ENCODE data around the gene BMPER.

DNA sequence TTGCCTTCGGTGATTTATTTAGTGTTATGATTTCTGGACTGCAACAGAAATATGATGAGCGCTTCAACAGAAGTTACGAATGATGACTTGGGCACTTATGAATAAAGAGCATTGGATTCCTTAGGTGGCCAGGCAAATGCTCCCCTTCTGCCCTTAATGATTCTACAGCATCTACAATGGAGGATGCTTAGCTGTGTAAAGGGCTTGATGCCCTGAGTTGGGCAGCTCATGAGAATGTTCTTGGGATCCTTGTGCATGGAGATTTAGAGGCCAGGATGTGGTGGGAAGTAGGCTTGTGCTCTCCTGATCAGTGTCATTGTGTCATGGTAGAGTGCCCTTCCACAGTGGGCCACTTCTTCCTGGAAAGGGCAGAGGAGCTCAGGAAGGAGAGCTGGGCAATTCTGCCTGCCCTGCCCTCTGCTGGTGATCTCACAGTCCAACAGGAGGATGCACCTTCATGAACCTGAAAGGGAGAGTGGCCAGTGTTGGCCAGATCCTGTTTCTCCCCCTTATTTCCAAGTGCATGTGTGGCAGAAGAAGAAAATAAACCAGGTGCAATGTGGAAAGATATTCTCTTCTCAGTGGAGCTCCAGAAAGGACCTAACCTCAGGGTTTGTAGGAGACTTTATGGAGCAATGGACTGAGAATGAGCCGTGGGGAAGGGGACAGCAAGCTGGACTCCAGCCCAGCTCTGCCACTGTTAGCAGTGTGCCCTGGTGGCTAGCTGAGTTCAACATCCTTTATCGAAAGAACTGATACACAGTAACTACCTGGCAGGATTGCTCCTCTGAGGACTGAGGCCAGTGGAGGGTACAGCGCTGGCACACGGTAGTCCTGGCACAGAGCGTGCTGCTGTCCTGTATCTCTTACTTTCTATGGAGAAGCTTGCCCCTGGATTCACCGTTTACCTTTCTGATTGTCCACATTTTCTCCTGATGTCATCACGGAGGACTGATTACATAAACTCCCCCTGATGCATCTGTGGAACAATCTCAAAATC is 182.9 kb downstream of the BMPER start:
- TF ChIP-seq POLR2A (IDR thresholded peaks at IDR 0.05): no peak
- TF ChIP-seq, protein P1, sequence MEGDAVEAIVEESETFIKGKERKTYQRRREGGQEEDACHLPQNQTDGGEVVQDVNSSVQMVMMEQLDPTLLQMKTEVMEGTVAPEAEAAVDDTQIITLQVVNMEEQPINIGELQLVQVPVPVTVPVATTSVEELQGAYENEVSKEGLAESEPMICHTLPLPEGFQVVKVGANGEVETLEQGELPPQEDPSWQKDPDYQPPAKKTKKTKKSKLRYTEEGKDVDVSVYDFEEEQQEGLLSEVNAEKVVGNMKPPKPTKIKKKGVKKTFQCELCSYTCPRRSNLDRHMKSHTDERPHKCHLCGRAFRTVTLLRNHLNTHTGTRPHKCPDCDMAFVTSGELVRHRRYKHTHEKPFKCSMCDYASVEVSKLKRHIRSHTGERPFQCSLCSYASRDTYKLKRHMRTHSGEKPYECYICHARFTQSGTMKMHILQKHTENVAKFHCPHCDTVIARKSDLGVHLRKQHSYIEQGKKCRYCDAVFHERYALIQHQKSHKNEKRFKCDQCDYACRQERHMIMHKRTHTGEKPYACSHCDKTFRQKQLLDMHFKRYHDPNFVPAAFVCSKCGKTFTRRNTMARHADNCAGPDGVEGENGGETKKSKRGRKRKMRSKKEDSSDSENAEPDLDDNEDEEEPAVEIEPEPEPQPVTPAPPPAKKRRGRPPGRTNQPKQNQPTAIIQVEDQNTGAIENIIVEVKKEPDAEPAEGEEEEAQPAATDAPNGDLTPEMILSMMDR (IDR thresholded peaks at IDR 0.05): no peak

All from lower leg skin (tissue), 3 donors.